ENCODE results near the gene COQ8B.

COQ8B gene

DNA sequence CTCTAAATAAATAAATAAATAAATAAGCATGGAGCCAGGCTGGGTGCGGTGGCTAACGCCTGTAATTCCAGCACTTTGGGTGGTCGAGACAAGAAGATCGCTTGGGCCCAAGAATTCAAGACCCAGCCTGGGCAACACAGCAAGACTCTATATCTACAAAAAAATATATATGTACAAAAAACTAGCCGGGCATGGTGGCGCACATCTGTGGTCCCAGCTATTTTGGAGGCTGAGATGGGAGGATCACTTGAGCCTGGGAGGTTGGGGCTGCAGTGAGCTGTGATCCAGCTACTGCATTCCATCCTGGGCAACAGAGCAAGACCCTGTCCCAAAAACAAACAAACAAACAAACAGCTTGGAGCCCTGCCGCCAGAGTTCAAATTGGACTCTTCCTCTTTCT is 30.9 kb upstream of the COQ8B start:
- Histone ChIP-seq H3K4me1 (ENCODE audit: control insufficient read depth in 1 of 2, insufficient read depth in 1 of 2, low read depth in 1 of 2, low read length in 1 of 2) (peaks cover 34 to 44% of the 10 kb centered on the region in 2 experiments), H3K4me3 (ENCODE audit: low read depth in 1 of 2, low read length in 1 of 2) (no peak overlapping the region), H3K27me3 (no peaks in the 10 kb centered on the region), H3K9me3 (no peaks in the 10 kb centered on the region), H3K27ac (peak overlapping the region; percentile 91), H3K36me3 (peaks cover 7% of the 10 kb centered on the region)
- TF ChIP-seq, protein P1, sequence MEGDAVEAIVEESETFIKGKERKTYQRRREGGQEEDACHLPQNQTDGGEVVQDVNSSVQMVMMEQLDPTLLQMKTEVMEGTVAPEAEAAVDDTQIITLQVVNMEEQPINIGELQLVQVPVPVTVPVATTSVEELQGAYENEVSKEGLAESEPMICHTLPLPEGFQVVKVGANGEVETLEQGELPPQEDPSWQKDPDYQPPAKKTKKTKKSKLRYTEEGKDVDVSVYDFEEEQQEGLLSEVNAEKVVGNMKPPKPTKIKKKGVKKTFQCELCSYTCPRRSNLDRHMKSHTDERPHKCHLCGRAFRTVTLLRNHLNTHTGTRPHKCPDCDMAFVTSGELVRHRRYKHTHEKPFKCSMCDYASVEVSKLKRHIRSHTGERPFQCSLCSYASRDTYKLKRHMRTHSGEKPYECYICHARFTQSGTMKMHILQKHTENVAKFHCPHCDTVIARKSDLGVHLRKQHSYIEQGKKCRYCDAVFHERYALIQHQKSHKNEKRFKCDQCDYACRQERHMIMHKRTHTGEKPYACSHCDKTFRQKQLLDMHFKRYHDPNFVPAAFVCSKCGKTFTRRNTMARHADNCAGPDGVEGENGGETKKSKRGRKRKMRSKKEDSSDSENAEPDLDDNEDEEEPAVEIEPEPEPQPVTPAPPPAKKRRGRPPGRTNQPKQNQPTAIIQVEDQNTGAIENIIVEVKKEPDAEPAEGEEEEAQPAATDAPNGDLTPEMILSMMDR (IDR thresholded peaks at IDR 0.05), result no peak

DNA sequence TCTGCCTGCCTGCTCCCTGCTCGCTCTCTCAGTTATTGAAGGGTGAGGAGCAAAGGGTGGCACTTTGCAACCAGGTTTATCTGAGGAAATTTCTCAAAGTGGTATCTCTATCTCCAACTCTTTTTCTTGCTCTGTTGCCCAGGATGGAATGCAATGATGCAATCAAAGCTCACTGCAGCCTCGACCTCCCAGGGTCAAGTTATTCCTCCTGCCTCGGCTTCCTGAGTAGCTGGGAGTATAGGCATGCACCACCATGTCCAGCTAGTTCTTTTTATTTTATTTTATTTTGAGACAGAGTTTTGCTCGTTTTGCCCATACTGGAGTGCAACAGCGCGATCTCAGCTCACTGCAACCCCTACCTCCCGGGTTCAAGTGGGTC is 28.7 kb upstream of the COQ8B start:
- Histone ChIP-seq H3K27ac (no peak overlapping the region), H3K27me3 (no peaks in the 10 kb centered on the region), H3K4me1 (ENCODE audit: control insufficient read depth in 1 of 2, insufficient read depth in 1 of 2, low read depth in 1 of 2, low read length in 1 of 2) (peaks cover 23 to 29% of the 10 kb centered on the region in 2 experiments), H3K36me3 (peaks cover 21% of the 10 kb centered on the region), H3K9me3 (no peaks in the 10 kb centered on the region), H3K4me3 (ENCODE audit: low read depth in 1 of 2, low read length in 1 of 2) (no peak overlapping the region)
- TF ChIP-seq, protein P1 (IDR thresholded peaks at IDR 0.05), result no peak

DNA sequence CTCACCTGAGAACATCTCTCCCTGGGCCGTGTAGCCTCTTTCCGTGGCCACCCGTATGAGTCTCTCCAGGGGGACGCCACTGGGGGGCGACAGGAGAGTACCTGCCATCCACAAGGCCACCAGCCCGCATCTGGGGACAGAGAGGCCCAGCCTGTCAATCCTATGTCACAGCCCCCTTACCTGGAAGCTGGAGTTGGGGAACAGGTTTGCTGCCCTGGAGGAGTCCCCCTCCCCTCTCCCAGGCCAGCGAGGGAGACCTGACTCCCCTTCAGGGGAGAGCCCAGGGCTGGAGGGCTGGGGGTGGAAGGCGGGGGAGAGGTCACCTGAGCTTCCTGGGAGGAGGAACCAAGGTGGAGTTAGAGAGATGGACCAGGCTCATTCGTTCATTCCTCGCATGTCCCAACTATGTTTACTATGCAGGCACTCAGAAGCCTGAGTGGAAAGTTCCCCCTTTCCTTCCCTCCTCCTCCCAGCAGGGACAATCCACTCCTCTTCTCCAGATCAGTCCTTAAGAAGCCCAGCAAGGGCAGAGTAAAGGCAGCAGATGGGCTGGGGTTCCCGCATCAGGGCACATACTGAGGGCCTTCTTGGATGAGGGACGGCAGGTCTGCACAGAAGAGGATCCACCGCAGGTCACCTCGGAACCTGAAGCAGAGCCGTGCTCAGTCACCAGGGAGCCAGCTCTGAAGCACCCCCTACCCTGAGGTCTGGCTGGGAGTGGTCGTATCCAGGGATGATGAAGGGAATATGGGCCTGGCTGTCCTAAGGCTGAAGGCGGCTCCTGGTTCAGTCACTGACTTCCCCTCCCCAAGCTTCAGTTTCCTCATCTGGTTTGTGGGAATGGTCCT is 28.1 kb upstream of the COQ8B start:
- no peaks in the 10 kb centered on the region for H3K27me3 ChIP-seq
- H3K4me3 ChIP-seq (ENCODE audit: low read depth in 1 of 2, low read length in 1 of 2), result no peak overlapping the region
- peaks cover 19 to 24% of the 10 kb centered on the region in 2 experiments for H3K4me1 ChIP-seq (ENCODE audit: control insufficient read depth in 1 of 2, insufficient read depth in 1 of 2, low read depth in 1 of 2, low read length in 1 of 2)
- no peaks in the 10 kb centered on the region for H3K9me3 ChIP-seq
- H3K27ac ChIP-seq, result no peak overlapping the region
- H3K36me3 ChIP-seq, result peaks cover 27% of the 10 kb centered on the region
- TF ChIP-seq, protein P1 (IDR thresholded peaks at IDR 0.05), result no peak

DNA sequence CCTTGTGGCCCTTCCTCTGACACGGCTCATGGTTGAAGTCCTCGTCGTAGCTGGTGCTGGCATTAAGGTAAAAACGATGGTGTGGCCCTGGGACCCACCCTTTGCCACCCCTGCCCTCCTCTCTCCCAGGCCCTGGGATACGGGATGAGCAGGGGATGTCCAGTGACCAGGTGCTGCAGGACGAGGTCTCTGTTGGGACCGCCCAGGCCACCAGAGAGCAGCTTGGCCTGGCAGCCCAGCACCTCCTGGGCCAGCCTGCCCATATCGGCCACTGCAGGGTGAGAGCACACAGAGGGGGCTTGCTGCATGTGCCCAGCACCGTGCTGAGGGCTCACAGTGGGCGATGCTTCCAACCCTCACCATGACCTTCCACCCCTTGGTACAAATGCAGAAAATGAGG is 27.2 kb upstream of the COQ8B start:
- Histone ChIP-seq H3K27ac (no peak overlapping the region), H3K27me3 (no peaks in the 10 kb centered on the region), H3K4me3 (ENCODE audit: low read depth in 1 of 2, low read length in 1 of 2) (no peak overlapping the region), H3K36me3 (peaks cover 35% of the 10 kb centered on the region), H3K4me1 (ENCODE audit: control insufficient read depth in 1 of 2, insufficient read depth in 1 of 2, low read depth in 1 of 2, low read length in 1 of 2) (peaks cover 10 to 16% of the 10 kb centered on the region in 2 experiments), H3K9me3 (no peaks in the 10 kb centered on the region)
- TF ChIP-seq, protein P1 (IDR thresholded peaks at IDR 0.05), result no peak

DNA sequence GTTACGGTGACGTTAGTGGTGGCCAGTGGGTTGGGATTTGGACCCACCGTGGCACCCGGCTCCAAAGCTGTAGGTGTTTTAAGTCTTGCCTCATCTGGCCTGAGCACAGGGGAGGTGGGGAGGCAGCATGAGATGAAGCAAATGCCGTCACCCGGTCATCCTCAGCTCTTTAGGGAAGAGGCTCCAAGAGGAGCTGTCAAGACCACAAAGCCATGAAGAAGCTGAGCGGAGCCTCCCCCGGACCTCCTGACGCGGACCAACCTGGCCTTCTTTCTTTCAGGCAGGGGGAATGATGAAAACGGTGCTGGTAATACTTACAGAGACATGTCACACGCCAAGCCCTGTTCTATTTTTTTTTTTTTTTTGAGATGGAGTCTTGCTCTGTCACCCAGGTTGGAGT is 26.2 kb upstream of the COQ8B start:
- H3K27me3 ChIP-seq, result no peaks in the 10 kb centered on the region
- peaks cover 43% of the 10 kb centered on the region for H3K36me3 ChIP-seq
- TF ChIP-seq, protein P1 (IDR thresholded peaks at IDR 0.05), result no peak
- peaks cover 1 to 5% of the 10 kb centered on the region in 2 experiments for H3K4me1 ChIP-seq (ENCODE audit: control insufficient read depth in 1 of 2, insufficient read depth in 1 of 2, low read depth in 1 of 2, low read length in 1 of 2)
- H3K9me3 ChIP-seq, result no peaks in the 10 kb centered on the region
- H3K4me3 ChIP-seq (ENCODE audit: low read depth in 1 of 2, low read length in 1 of 2), result no peak overlapping the region
- no peak overlapping the region for H3K27ac ChIP-seq

Measured in neutrophil (primary cell).